ENCODE measurements around the gene RNF224. TPM values are rescaled to one million over a fixed set of nuclear protein-coding genes. Genes with fewer than 3 reads are reported as not detected.

The RNF224 gene
- total RNA-seq, 1 experiment from 2014 or later: not detected

GRCh38 chr9:137188086-137188489 lies 39.2 kb upstream of the RNF224 start:
- no peak for DNase-seq (ENCODE audit: low spot score)
- CTCF ChIA-PET: interaction anchor here (1.8 kb wide), 1 partner anchor 49 kb away, joined by 5 read pairs; no protein-coding TSS in a partner anchor
- Histone ChIP-seq H3K9me3 (ENCODE audit: low read depth, low read length, poor library complexity, severe bottlenecking) (no peaks in the 10 kb centered on the region), H3K4me1 (ENCODE audit: insufficient read depth, low read length, poor library complexity, severe bottlenecking) (peaks cover 10% of the 10 kb centered on the region), H3K36me3 (ENCODE audit: insufficient read depth, low read length, poor library complexity, severe bottlenecking) (peaks cover 8% of the 10 kb centered on the region), H3K27ac (ENCODE audit: low read depth, low read length, poor library complexity, severe bottlenecking) (peak overlapping the region; percentile 96), H3K27me3 (replicated peaks; ENCODE audit: insufficient read depth, low read depth, low read length, poor library complexity) (no peaks in the 10 kb centered on the region), H3K4me3 (ENCODE audit: low read depth, low read length, poor library complexity, severe bottlenecking) (peak overlapping the region; percentile 98)
- TF ChIP-seq EZH2 (IDR thresholded peaks at IDR 0.05; ENCODE audit: borderline replicate concordance, low read depth, low read length, poor library complexity, severe bottlenecking) (no peak), CTCF (conservative IDR thresholded peaks at IDR 0.05; ENCODE audit: low read depth, low read length) (no peak)
- POLR2A ChIA-PET (ENCODE audit: low non-redundant PET): no interaction called here
- intact Hi-C loops (cut with micrococcal nuclease; ENCODE audit: unreplicated experiment): no loop called here
- BruUV-seq (replicated peaks): TSS peak; percentile 68

- BruUV-seq (replicated peaks): TSS peak; percentile 87
- H3K27ac ChIP-seq (ENCODE audit: low read depth, low read length, poor library complexity, severe bottlenecking): peak within 1 kb of the TSS; percentile 96
- H3K4me1 ChIP-seq (ENCODE audit: insufficient read depth, low read length, poor library complexity, severe bottlenecking): peaks cover 10% of the 10 kb centered on the region
- DNase-seq (ENCODE audit: low spot score): peak; percentile 93
- no peaks in the 10 kb centered on the region for H3K27me3 ChIP-seq (replicated peaks; ENCODE audit: insufficient read depth, low read depth, low read length, poor library complexity)
- H3K9me3 ChIP-seq (ENCODE audit: low read depth, low read length, poor library complexity, severe bottlenecking): no peaks in the 10 kb centered on the region
- H3K4me3 ChIP-seq (ENCODE audit: low read depth, low read length, poor library complexity, severe bottlenecking): peak within 1 kb of the TSS; percentile 98
- peaks cover 3% of the 10 kb centered on the region for H3K36me3 ChIP-seq (ENCODE audit: insufficient read depth, low read length, poor library complexity, severe bottlenecking)
- ChIA-PET POLR2A (ENCODE audit: low non-redundant PET) (interaction anchor here (0.9 kb wide), 1 partner anchor 52 kb away, joined by 4 read pairs; the partner anchor contains the start of gene TUBB4B), CTCF (interaction anchor here (0.6 to 1.8 kb wide), 5 partner anchors 12 to 159 kb away, joined by 3 to 13 read pairs (median 3); no protein-coding TSS in a partner anchor)
- intact Hi-C loops (cut with micrococcal nuclease; ENCODE audit: unreplicated experiment): no loop called here
- TF ChIP-seq CTCF (conservative IDR thresholded peaks at IDR 0.05; ENCODE audit: low read depth, low read length) (peak; percentile 45), EZH2 (IDR thresholded peaks at IDR 0.05; ENCODE audit: borderline replicate concordance, low read depth, low read length, poor library complexity, severe bottlenecking) (no peak)
Observed at GRCh38 chr9:137188490-137189296, 38.6 kb upstream of the RNF224 start, which contains the start of the genes ANAPC2 and SSNA1. ANAPC2 (minus strand) TSS chr9:137188560; CDS start chr9:137188532, 28 bp downstream. SSNA1 (plus strand) TSS chr9:137188676; CDS start chr9:137188727, 51 bp downstream.

DNA sequence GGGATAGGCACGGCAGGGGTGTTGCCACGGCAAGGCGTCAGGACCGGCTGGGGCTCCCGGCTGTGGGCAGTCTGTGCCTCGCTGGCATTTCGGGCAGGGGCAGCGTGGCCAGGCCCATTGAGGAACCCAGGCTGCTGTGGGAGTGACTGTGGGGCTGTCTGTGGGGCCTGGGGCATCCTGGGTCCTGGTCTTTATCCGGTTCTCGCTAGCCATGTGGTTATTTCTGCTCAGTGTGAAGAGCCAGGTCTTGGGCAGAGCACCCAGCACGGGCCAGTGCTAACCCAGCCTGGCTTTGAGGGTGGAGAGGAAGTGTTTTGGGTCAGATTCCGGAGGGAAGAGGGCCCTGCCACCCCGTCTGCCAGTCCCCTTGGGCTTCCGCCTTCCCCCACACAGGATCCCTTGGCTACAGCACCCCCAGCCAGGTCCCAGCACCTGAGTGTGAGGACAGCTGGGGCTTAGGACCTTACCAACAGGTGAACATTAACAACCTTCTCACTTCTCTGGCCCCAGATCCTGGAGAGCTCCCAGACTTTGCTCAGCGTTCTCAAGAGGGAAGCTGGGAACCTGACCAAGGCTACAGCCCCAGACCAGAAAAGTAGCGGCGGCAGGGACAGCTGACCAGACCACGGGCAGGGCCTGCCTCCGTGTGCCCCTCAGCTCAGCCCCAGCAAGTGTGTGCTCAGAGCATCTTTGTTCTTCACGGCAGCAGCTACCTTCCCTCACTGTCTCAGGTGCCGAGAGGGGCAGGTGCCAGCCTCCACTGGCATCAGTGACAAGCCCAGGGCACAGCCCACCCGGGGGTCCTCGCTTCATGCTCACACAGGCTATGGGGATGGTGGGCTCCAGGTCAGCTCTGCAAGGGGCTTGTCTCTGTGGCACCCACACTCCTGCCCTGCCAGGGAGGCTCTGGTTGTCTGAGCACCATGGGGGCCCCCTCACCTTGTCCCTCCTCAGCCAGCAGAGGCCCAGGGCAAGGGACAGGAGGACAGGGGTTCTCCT lies 37.7 kb upstream of the RNF224 start:
- H3K4me1 ChIP-seq (ENCODE audit: insufficient read depth, low read length, poor library complexity, severe bottlenecking): peaks cover 10% of the 10 kb centered on the region
- no TSS peak for BruUV-seq (replicated peaks)
- H3K27ac ChIP-seq (ENCODE audit: low read depth, low read length, poor library complexity, severe bottlenecking): peak overlapping the region; percentile 96
- no peak for DNase-seq (ENCODE audit: low spot score)
- intact Hi-C loops (cut with micrococcal nuclease; ENCODE audit: unreplicated experiment): no loop called here
- no peaks in the 10 kb centered on the region for H3K9me3 ChIP-seq (ENCODE audit: low read depth, low read length, poor library complexity, severe bottlenecking)
- H3K4me3 ChIP-seq (ENCODE audit: low read depth, low read length, poor library complexity, severe bottlenecking): peak overlapping the region; percentile 98
- no peaks in the 10 kb centered on the region for H3K27me3 ChIP-seq (replicated peaks; ENCODE audit: insufficient read depth, low read depth, low read length, poor library complexity)
- TF ChIP-seq EZH2 (IDR thresholded peaks at IDR 0.05; ENCODE audit: borderline replicate concordance, low read depth, low read length, poor library complexity, severe bottlenecking) (no peak), CTCF (conservative IDR thresholded peaks at IDR 0.05; ENCODE audit: low read depth, low read length) (no peak)
- POLR2A ChIA-PET (ENCODE audit: low non-redundant PET): interaction anchor here (0.9 kb wide), 1 partner anchor 51 kb away, joined by 4 read pairs; the partner anchor contains the start of gene TUBB4B
- H3K36me3 ChIP-seq (ENCODE audit: insufficient read depth, low read length, poor library complexity, severe bottlenecking): peaks cover 2% of the 10 kb centered on the region
- CTCF ChIA-PET: interaction anchor here (0.6 to 1.8 kb wide), 7 partner anchors 11 to 160 kb away, joined by 3 to 13 read pairs (median 3); no protein-coding TSS in a partner anchor

Data from A673 (cell line).